OCI-LY7 (cell line): ENCODE measurements around the gene LRRC59. TPM values are rescaled to one million over a fixed set of nuclear protein-coding genes. Genes with fewer than 3 reads are reported as not detected.

Experiments
- BruUV-seq: library from RNA; stranded (reverse); fragments of 400-500 nt; replicated peaks from 2 replicates; lab custom pipeline; 2021; lab: Mats Ljungman, UMichigan
- CTCF ChIA-PET: fragments of 300-600 bp; sonication (Branson Sonifier 250); formaldehyde crosslinking; loops from one replicate; lab custom pipeline; 2022; ENCODE audit warnings: antibody characterized with exemption; ENCODE audit not compliant: unreplicated experiment; lab: Charles Lee
- POLR2A ChIA-PET: fragments of 300-600 bp; sonication (Branson Sonifier 250); formaldehyde crosslinking; loops from one replicate; lab custom pipeline; 2022; ENCODE audit warnings: antibody characterized with exemption; lab: Charles Lee
- DNase-seq: peaks from one replicate; pipeline ENCODE4 v3.0.0-alpha.2; 2015; ENCODE audit warnings: low spot score
- H2AFZ ChIP-seq: fragments of 200-600 bp; sonication (generic), shearing (Covaris generic); 2 replicates; pipeline ENCODE4 v1.6.1; 2014; ENCODE audit warnings: mild to moderate bottlenecking, antibody characterized with exemption, low read length, moderate library complexity
- H3K27ac ChIP-seq: fragments of 200-600 bp; sonication (generic); 2 replicates; pipeline ENCODE4 v1.5.1; 2014; ENCODE audit warnings: mixed run types, low read depth, mild to moderate bottlenecking, moderate library complexity, low read length, inconsistent platforms; ENCODE audit not compliant: poor library complexity, severe bottlenecking
- H3K36me3 ChIP-seq: fragments of 200-600 bp; sonication (generic); 2 replicates; pipeline ENCODE4 v1.6.1; 2014; ENCODE audit warnings: mild to moderate bottlenecking, antibody characterized with exemption, low read length, moderate library complexity, mixed read lengths; ENCODE audit not compliant: insufficient read depth
- H3K4me1 ChIP-seq: fragments of 200-600 bp; sonication (generic); 2 replicates; pipeline ENCODE4 v1.5.1; 2014; ENCODE audit warnings: mild to moderate bottlenecking, low read length; ENCODE audit not compliant: insufficient read depth, poor library complexity, severe bottlenecking
- H3K4me2 ChIP-seq: fragments of 200-600 bp; sonication (generic); 2 replicates; pipeline ENCODE4 v1.6.1; 2014; ENCODE audit warnings: mild to moderate bottlenecking, low read length
- H3K4me3 ChIP-seq: fragments of 200-600 bp; sonication (generic); 2 replicates; pipeline ENCODE4 v1.5.1; 2014; ENCODE audit warnings: mild to moderate bottlenecking, low read depth, low read length; ENCODE audit not compliant: poor library complexity, severe bottlenecking
- H3K79me2 ChIP-seq: fragments of 200-600 bp; sonication (generic); 2 replicates; pipeline ENCODE4 v1.6.1; 2016; ENCODE audit warnings: low read depth, mild to moderate bottlenecking, low read length, moderate library complexity, mixed read lengths; ENCODE audit not compliant: insufficient read depth
- H3K9me2 ChIP-seq: fragments of 200-600 bp; sonication (generic); 2 replicates; pipeline ENCODE4 v1.6.1; 2016; ENCODE audit warnings: mild to moderate bottlenecking, low read length, mixed read lengths; ENCODE audit not compliant: insufficient read depth
- H3K9me3 ChIP-seq: fragments of 200-600 bp; sonication (generic); 2 replicates; pipeline ENCODE4 v1.6.1; 2014; ENCODE audit warnings: mild to moderate bottlenecking, mixed run types, low read length, mixed read lengths
- H4K20me1 ChIP-seq: fragments of 200-600 bp; sonication (generic); 2 replicates; pipeline ENCODE4 v1.6.1; 2014; ENCODE audit warnings: mild to moderate bottlenecking, antibody characterized with exemption, low read length, moderate library complexity, mixed read lengths; ENCODE audit not compliant: insufficient read depth
- EZH2phosphoT487 ChIP-seq: fragments of 200-600 bp; sonication (generic); IDR thresholded peaks from 2 replicates; pipeline ENCODE4 v1.6.1; 2018; ENCODE audit warnings: low read depth, borderline replicate concordance, mild to moderate bottlenecking, mixed run types, antibody characterized with exemption, low read length, moderate library complexity, mixed read lengths
- intact Hi-C: fragments of 100-400 bp; cut with micrococcal nuclease; formaldehyde crosslinking; loops from one replicate; pipeline ENCODE4 v1.10.0; 2022; ENCODE audit not compliant: unreplicated experiment
- total RNA-seq, 2 experiments: library from RNA; depleted of rRNA in 1 of 2; stranded (reverse); fragments of >200 nt in 1 of 2; shearing (Covaris generic) in 1 of 2; gene quantifications; 2 replicates each; pipeline ENCODE4 v1.2.3, GENCODE V29; 2014 to 2022
- TF ChIP-seq, protein P1 (sequence below): fragments of 200-600 bp; sonication (generic); conservative IDR thresholded peaks from 2 replicates; pipeline ENCODE4 v1.5.1; 2014; ENCODE audit warnings: mild to moderate bottlenecking, antibody characterized with exemption, low read length, moderate library complexity, mixed read lengths

LRRC59 gene
- total RNA-seq, 2 experiments from 2014 or later: 87.4 to 125 TPM

DNA sequence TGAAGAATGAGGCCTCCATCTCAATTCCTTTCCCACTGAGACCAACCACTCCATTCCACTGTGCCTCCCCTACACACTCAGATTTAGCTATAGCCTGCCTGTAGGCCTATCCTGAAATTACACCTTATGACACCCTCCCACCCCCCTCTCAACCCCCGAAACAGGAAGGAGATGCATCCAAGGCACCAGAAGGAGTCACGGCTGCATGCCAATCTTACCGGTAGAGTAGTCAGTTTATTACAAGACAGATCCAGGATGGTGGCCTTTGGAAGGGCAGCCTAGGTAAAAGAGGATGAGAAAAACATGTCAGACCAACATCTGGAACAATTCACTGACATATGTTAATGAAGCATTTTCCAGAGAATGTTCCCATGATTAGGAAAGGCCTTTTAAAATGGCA, 2.6 kb downstream of the LRRC59 start:
- peaks cover 38% of the 10 kb centered on the region for H3K79me2 ChIP-seq
- peaks cover 44% of the 10 kb centered on the region for H3K4me1 ChIP-seq
- ChIA-PET CTCF (interaction anchor here (0.6 kb wide), 1 partner anchor 42 kb away, joined by 3 read pairs; no protein-coding TSS in a partner anchor), POLR2A (no interaction called here)
- H3K9me2 ChIP-seq: no peaks in the 10 kb centered on the region
- no peak overlapping the region for H3K4me3 ChIP-seq
- peaks cover 18% of the 10 kb centered on the region; the same call in 1 of the 2 replicates for H4K20me1 ChIP-seq
- BruUV-seq: no TSS peak
- H3K36me3 ChIP-seq: peaks cover 57% of the 10 kb centered on the region
- no peak overlapping the region for H3K27ac ChIP-seq
- DNase-seq: no peak
- H3K9me3 ChIP-seq: no peaks in the 10 kb centered on the region
- intact Hi-C loops: no loop called here
- H3K4me2 ChIP-seq: peak overlapping the region; percentile 97; the same call in 1 of the 2 replicates
- TF ChIP-seq, protein P1, sequence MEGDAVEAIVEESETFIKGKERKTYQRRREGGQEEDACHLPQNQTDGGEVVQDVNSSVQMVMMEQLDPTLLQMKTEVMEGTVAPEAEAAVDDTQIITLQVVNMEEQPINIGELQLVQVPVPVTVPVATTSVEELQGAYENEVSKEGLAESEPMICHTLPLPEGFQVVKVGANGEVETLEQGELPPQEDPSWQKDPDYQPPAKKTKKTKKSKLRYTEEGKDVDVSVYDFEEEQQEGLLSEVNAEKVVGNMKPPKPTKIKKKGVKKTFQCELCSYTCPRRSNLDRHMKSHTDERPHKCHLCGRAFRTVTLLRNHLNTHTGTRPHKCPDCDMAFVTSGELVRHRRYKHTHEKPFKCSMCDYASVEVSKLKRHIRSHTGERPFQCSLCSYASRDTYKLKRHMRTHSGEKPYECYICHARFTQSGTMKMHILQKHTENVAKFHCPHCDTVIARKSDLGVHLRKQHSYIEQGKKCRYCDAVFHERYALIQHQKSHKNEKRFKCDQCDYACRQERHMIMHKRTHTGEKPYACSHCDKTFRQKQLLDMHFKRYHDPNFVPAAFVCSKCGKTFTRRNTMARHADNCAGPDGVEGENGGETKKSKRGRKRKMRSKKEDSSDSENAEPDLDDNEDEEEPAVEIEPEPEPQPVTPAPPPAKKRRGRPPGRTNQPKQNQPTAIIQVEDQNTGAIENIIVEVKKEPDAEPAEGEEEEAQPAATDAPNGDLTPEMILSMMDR: no peak
- TF ChIP-seq EZH2phosphoT487: no peak
- H2AFZ ChIP-seq: no peak overlapping the region

DNA sequence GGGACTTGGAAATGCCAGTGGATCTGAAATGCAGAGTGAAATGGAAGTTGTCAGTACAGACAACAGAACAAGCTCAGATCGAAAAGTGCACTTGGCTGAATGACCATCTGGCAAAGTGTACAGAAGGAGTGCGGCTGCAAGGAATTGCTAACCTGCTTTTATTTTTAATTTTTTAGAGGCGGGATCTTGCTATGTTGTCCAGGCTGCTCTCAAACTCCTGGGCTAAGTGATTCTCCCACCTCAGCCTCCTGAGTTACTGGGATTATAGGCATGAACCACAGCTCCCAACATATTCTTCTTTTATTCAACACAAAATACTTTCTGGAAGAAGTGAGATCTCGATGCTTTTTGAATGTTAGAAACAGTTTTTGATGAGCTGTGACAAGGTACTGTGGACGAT, 3.6 kb downstream of the LRRC59 start:
- Histone ChIP-seq H3K4me1 (peaks cover 44% of the 10 kb centered on the region), H3K4me3 (no peak overlapping the region), H3K36me3 (peaks cover 67% of the 10 kb centered on the region), H2AFZ (no peak overlapping the region), H3K27ac (no peak overlapping the region), H4K20me1 (peaks cover 18% of the 10 kb centered on the region; the same call in 1 of the 2 replicates), H3K9me2 (no peaks in the 10 kb centered on the region), H3K4me2 (no peak overlapping the region), H3K9me3 (no peaks in the 10 kb centered on the region), H3K79me2 (peaks cover 38% of the 10 kb centered on the region)
- no peak for TF ChIP-seq EZH2phosphoT487
- TF ChIP-seq, protein P1: no peak
- intact Hi-C loops: no loop called here
- no TSS peak for BruUV-seq
- ChIA-PET CTCF (no interaction called here), POLR2A (no interaction called here)
- DNase-seq: no peak

DNA sequence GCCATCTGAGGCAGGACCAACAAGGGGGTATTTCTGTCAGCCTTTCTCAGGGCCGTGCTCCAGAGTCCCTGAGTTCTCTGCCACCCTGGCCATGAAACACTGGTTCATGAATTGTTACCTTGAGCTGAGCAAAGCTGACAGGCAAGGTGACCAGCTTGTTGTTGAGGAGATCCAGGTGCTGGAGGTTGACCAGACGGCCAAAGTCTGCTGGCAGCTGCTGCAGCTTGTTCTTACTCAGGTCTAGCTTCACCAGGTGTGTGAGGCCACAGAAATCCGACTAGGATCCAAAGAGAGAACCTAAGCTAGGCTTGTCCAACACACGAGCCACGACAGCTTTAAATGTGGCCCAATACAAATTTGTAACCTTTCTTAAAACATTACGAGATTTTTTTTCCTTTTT, 4.7 kb downstream of the LRRC59 start:
- peaks cover 38% of the 10 kb centered on the region for H3K79me2 ChIP-seq
- BruUV-seq: no TSS peak
- no peaks in the 10 kb centered on the region for H3K9me3 ChIP-seq
- TF ChIP-seq, protein P1: no peak
- no peak for TF ChIP-seq EZH2phosphoT487
- peak overlapping the region; percentile 75 for H3K27ac ChIP-seq
- H3K4me2 ChIP-seq: no peak overlapping the region
- no peak for DNase-seq
- H3K36me3 ChIP-seq: peaks cover 78% of the 10 kb centered on the region
- peaks cover 18% of the 10 kb centered on the region; the same call in 1 of the 2 replicates for H4K20me1 ChIP-seq
- no peaks in the 10 kb centered on the region for H3K9me2 ChIP-seq
- intact Hi-C loops: no loop called here
- H3K4me3 ChIP-seq: no peak overlapping the region
- ChIA-PET POLR2A (interaction anchor here (0.6 to 1.0 kb wide), 2 partner anchors 60 to 87 kb away, joined by 3 read pairs; no protein-coding TSS in a partner anchor), CTCF (no interaction called here)
- H3K4me1 ChIP-seq: peaks cover 44% of the 10 kb centered on the region
- no peak overlapping the region for H2AFZ ChIP-seq
